Ovary (tissue), 9 donors: Measurements from ENCODE around the gene INPP4A. TPM values are rescaled to one million over a fixed set of nuclear protein-coding genes. Genes with fewer than 3 reads are reported as not detected.

Experiments used
- DNase-seq, 5 donors: peaks; one replicate each; pipeline ENCODE4 v3.0.0-alpha.2; 2019 to 2020
- H3K27ac ChIP-seq, 2 donors: fragments of 200-600 bp; one replicate each; pipeline versions ENCODE4 v1.5.1 to v1.8.0; 2019 to 2022
- H3K27me3 ChIP-seq: fragments of 200-600 bp; one replicate; pipeline ENCODE4 v1.8.0; 2022
- H3K36me3 ChIP-seq: fragments of 200-600 bp; sonication (generic); one replicate; pipeline ENCODE4 v1.5.1; 2019
- H3K4me1 ChIP-seq: one replicate; pipeline ENCODE4 v1.8.1; 2013; ENCODE audit warnings: mild to moderate bottlenecking, moderate library complexity; ENCODE audit not compliant: insufficient read depth
- H3K4me3 ChIP-seq: fragments of 200-600 bp; sonication (generic); one replicate; pipeline ENCODE4 v1.5.1; 2017
- H3K9me3 ChIP-seq, 2 donors: fragments of 200-600 bp in 1 of 2; sonication (generic) in 1 of 2; one replicate each; pipeline versions ENCODE4 v1.5.1 to v1.8.1; 2013 to 2019; ENCODE audit warnings: mild to moderate bottlenecking in 1 of 2, moderate library complexity in 1 of 2
- CTCF ChIP-seq, 3 donors: fragments of 450-650 bp in 2 of 3; fragments of 200-600 bp in 1 of 3; IDR thresholded peaks; one replicate each; pipeline versions ENCODE4 v1.5.1 to v1.8.0; 2016 to 2022; ENCODE audit warnings: antibody characterized with exemption in 3 of 3, mild to moderate bottlenecking in 1 of 3
- EP300 ChIP-seq: sonication (generic); formaldehyde crosslinking; IDR thresholded peaks from one replicate; pipeline ENCODE4 v1.6.1; 2017; ENCODE audit warnings: antibody characterized with exemption
- POLR2A ChIP-seq: fragments of 450-650 bp; IDR thresholded peaks from one replicate; pipeline ENCODE4 v1.6.1; 2017; ENCODE audit warnings: antibody characterized with exemption, mild to moderate bottlenecking, moderate library complexity
- WGBS, 3 donors: extraction: QIAGEN DNeasy Blood & Tissue Kit in 1 of 3; methylation state at CpG; one replicate each; pipeline versions ENCODE4 v1.1.5 to v1.1.7; 2013 to 2017; 5-methylcytosine and 5-hydroxymethylcytosine counted together
- intact Hi-C, 4 donors: fragments of 100-400 bp; cut with DNase I; formaldehyde crosslinking; loops; one replicate each; pipeline versions ENCODE4 v1.11.0 to v1.15.1; 2022 to 2023
- polyA plus RNA-seq, 2 donors: library from polyadenylated mRNA; stranded (reverse); fragments of 200-250 nt in 1 of 2; fragments of 350-450 nt in 1 of 2; fragmentation: Illumina TruSeq in 1 of 2; extraction: RNeasy Lipid Tissue Mini Kit (QIAGEN cat#74804) in 1 of 2; gene quantifications; one replicate each; pipeline ENCODE4 v1.2.3, GENCODE V29; 2013 to 2014
- total RNA-seq, 7 donors: library from RNA; depleted of rRNA in 2 of 7; stranded (reverse); fragments of >200 nt in 2 of 7; fragmentation: NEBNext Ultra II Directional in 3 of 7; extraction: Animal tissue kit (Norgen Biotek cat#: 25700) in 3 of 7; gene quantifications; one replicate each; pipeline versions ENCODE4 v1.1.0 to v1.2.4, GENCODE V29; 2016 to 2023
- donor health status: DM: no; HTN: no; CAD: no; lungs with moderate emphysema.
- donor health status: DM: no; HTN: no; CAD: no.
- donor health status: Bipolar disorder and iron deficiency.
- donor health status: DM: yes; HTN: yes; CAD: no.
- donor health status: DM: no; HTN: no; CAD: no.
- donor health status: DM: yes; HTN: yes; CAD: no.

Gene INPP4A
- total and polyA plus RNA-seq, 9 donors: 7.5 to 25.8 (median 16.2) TPM

GRCh38 chr2:98570356-98570755 is 125.7 kb downstream of the INPP4A start:
- no peak overlapping the region for H3K27ac ChIP-seq
- H3K4me3 ChIP-seq: no peak overlapping the region
- no peak for TF ChIP-seq POLR2A
- no peaks in the 10 kb centered on the region for H3K27me3 ChIP-seq
- H3K4me1 ChIP-seq: no peaks in the 10 kb centered on the region
- no peaks in the 10 kb centered on the region for H3K9me3 ChIP-seq
- intact Hi-C loops: no loop called here
- WGBS, 3 donors: 91 to 94% (median 92%) methylated on average over 5 of the region's 5 CpGs
- H3K36me3 ChIP-seq: no peaks in the 10 kb centered on the region
- DNase-seq: no peak

- no peak overlapping the region for H3K4me3 ChIP-seq
- intact Hi-C loops: no loop called here
- WGBS, 3 donors: 87 to 93% (median 91%) methylated on average over 13 of the region's 13 CpGs
- no peaks in the 10 kb centered on the region for H3K4me1 ChIP-seq
- no peak for DNase-seq
- H3K27me3 ChIP-seq: no peaks in the 10 kb centered on the region
- no peak overlapping the region for H3K27ac ChIP-seq
- no peaks in the 10 kb centered on the region for H3K36me3 ChIP-seq
- TF ChIP-seq POLR2A: no peak
- TF ChIP-seq CTCF (IDR thresholded peaks at IDR 0.05): no peak
- no peak for TF ChIP-seq EP300
- H3K9me3 ChIP-seq: no peaks in the 10 kb centered on the region
These were observed 126.6 kb downstream of the INPP4A start for GRCh38 chr2:98571121-98571701.

GRCh38 chr2:98571796-98572195 is 127.1 kb downstream of the INPP4A start:
- H3K9me3 ChIP-seq: no peaks in the 10 kb centered on the region
- intact Hi-C loops: no loop called here
- H3K27me3 ChIP-seq: no peaks in the 10 kb centered on the region
- H3K4me3 ChIP-seq: no peak overlapping the region
- 59 to 81% (median 73%) methylated on average over 9 of the region's 9 CpGs for WGBS, 3 donors
- no peaks in the 10 kb centered on the region for H3K36me3 ChIP-seq
- H3K27ac ChIP-seq: no peak overlapping the region
- DNase-seq: no peak
- no peak for TF ChIP-seq EP300
- no peak for TF ChIP-seq CTCF (IDR thresholded peaks at IDR 0.05)
- TF ChIP-seq POLR2A: no peak
- no peaks in the 10 kb centered on the region for H3K4me1 ChIP-seq

DNA sequence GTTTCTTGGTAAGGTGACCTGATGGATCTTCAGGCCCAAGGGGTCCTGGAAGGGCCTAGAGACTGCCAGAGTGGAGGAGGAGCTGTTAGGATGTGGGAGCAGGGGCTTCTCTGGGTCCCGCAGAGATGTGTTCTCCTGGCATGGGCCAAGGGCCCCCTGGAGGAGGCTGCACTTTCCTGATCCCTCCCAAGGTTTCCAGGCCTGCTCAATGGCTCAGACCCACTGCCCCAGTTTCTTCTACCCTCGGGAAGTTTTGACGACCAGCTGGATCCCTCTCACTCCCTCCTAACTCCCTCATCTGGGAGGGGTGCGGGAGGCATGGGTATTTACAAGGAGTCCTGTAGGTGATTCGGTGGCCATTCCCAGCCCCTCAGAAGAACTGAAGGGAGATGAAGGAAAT is 127.6 kb downstream of the INPP4A start:
- DNase-seq: no peak
- TF ChIP-seq POLR2A: no peak
- TF ChIP-seq CTCF (IDR thresholded peaks at IDR 0.05): no peak
- no peak for TF ChIP-seq EP300
- Histone ChIP-seq H3K36me3 (no peaks in the 10 kb centered on the region), H3K4me3 (no peak overlapping the region), H3K9me3 (no peaks in the 10 kb centered on the region), H3K4me1 (no peaks in the 10 kb centered on the region), H3K27ac (no peak overlapping the region), H3K27me3 (no peaks in the 10 kb centered on the region)
- WGBS, 3 donors: 53 to 66% (median 60%) methylated on average over 5 of the region's 5 CpGs
- intact Hi-C loops: no loop called here

DNA sequence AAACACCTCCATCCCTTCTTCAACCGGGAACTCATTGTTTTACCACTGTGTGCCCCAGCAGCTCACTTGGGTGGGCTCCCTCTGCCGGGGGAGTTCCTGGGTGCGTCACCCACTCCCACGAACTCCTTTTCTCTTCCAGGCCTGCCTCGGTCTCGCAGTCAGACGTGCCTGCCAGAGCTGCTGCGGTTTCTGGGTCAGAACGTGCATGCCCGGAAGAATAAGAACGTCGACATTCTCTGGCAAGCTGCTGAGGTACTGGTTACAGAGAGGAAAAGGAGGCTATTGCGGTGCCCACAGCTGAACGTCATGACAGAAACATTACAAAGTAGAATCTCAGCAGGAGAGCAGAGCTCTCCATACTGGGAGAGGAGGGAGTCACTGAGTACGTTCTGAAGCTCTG is 128.0 kb downstream of the INPP4A start:
- intact Hi-C loops: no loop called here
- TF ChIP-seq POLR2A (no peak), CTCF (IDR thresholded peaks at IDR 0.05) (no peak), EP300 (no peak)
- H3K9me3 ChIP-seq: no peaks in the 10 kb centered on the region
- 71 to 74% (median 71%) methylated on average over 15 of the region's 15 CpGs for WGBS, 3 donors
- DNase-seq: peak in 1 of 5 donors; percentile 9
- H3K27ac ChIP-seq: no peak overlapping the region
- no peak overlapping the region for H3K4me3 ChIP-seq
- no peaks in the 10 kb centered on the region for H3K36me3 ChIP-seq
- no peaks in the 10 kb centered on the region for H3K4me1 ChIP-seq
- H3K27me3 ChIP-seq: no peaks in the 10 kb centered on the region
